HS-5 (cell line): ENCODE results near the gene CA12.
"Not testable (repeated sequence)": the region's sequence is repeated elsewhere in the genome, so short reads cannot be mapped to it uniquely, and the experiment has no call there.

Experiments used
- DNase-seq: peaks from one replicate; pipeline ENCODE4 v3.0.0-alpha.2; 2012; ENCODE audit warnings: low read depth

CA12 gene

GRCh38 chr15:63335543-63336240 lies 46.0 kb downstream of the CA12 start:
- DNase-seq = no peak

DNA sequence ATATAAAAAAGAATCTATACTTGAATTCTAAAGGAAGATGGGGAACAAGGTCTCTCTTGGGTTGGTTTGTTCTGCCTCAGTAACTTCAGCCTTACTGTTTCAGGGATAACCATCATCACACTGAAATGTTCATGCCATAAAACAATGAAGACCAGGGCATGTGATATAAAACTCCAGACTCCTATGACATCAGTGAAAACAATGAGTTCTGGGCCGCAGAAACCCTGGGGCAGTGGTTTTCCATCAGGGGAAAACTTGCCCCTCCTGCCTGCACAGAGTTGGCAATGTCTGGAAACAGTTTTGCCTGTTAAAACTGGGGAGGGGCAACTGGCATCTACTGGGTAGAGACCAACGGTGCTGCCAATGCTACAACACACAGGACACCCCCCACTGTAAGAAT lies 46.8 kb downstream of the CA12 start:
- no peak for DNase-seq

GRCh38 chr15:63332367-63333124 lies 49.1 kb downstream of the CA12 start:
- peak; percentile 84 for DNase-seq

GRCh38 chr15:63331456-63331855 lies 50.2 kb downstream of the CA12 start:
- DNase-seq = no peak

- no peak for DNase-seq
These were observed 50.7 kb downstream of the CA12 start for GRCh38 chr15:63330926-63331325.

DNA sequence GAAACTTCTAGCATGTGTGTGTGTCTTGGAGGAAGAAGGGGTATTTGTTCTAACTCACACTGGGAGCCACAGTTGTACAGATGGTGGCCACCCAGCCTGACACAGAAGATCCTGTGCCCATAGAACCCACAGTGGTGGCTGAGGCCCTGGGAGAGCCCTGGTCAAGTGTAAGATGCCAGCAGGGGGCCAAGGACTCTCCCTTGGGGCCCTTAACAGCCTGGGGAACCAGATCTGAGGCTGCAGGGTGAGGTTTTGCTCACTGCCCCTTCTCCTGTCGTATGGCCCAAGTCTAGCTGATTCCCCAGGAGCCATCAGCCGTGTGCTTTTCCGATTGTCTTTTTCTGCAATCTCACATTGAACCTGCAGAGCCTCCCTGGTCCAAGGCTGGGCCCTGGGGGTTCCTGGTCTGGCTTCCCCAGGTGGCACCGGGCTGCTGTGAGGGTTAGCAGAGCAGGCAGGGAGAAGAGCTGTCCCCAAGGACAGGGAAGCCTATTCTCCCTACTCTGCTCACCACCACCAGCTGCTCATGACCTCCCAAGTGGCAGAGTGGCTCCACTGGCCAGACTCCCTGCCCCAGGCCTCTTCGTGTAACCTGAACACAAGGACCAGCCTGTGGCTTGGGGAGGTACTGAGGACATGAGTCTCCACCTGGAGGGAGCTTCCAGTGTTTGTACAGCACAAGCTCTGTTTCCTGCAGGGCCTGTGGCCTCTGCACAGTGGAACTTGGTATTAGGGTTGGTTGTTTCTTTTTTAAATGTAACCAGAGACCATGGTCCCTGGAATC lies 51.9 kb downstream of the CA12 start:
- DNase-seq = no peak

DNA sequence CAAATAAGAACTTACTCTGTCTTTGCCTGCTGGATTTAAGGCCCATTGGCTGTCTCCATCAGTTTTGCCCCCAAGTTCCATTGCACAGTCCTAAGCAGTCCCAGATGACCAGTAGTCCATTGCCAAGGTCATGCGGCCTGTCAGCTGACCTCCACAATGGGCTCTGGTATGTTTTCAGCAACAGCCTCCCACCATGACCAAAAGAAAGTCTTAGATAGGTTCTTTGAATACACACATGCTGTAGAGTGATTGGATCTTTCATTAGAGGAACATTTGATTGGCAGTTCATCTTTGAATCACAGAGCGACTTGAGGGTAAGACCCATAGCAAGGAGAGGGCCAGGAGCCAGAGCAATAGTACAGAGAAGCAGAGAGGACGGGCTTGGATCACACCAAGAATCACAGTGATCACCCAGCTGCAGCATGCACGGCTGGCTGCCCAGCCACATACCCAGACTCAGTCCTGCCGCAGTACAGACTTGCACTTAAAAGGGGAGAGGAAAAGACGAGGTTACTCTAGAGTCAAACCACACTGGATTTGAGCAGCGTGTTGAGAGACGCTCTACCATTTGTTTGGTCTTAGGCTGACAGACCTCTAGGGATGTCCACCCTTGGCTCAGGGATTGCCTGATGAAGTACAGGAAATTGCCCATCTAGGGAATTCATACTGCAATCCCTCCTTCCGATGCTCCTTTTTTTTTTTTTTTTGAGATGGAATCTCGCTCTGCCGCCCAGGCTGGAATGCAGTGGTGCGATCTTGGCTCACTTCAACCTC lies 53.8 kb downstream of the CA12 start:
- no peak for DNase-seq

- DNase-seq = no peak
These were observed 56.9 kb downstream of the CA12 start for GRCh38 chr15:63324770-63325169.

DNA sequence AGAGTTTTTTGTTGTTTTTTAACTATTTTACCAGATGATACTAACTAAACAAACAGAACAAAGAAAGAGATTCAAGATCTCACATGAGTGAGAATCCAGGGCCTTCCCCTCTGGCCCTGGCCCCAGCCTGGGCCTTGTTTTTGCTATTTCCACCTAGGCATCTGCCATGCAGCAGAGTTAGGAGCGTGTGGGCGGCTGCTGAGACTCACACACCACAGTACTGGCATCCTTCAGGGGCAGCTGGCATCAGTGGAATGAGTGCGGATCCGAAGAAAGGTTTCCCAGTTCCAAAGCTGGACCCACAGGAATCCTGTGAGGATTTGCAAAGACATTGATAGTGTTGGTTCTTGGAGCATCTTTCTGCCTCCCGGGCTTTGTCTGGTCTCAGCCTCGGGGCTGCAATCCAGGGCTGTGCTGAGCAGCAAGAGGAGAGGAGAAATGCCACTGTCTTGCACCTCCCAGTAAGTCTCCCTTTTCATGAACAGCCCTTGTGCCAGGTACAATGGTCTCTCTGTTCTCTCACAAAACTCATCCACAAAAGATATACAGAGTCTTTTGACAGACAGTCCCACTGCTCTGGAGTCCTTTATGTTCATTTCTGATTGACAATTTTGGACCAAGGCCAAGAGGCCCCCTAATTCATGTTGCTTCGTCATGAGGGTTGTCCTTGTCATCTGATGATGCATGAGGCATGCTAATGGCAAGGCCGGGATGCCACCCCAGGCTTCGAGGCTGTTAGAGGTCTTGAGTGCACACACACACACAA lies 57.7 kb downstream of the CA12 start:
- DNase-seq = no peak

DNA sequence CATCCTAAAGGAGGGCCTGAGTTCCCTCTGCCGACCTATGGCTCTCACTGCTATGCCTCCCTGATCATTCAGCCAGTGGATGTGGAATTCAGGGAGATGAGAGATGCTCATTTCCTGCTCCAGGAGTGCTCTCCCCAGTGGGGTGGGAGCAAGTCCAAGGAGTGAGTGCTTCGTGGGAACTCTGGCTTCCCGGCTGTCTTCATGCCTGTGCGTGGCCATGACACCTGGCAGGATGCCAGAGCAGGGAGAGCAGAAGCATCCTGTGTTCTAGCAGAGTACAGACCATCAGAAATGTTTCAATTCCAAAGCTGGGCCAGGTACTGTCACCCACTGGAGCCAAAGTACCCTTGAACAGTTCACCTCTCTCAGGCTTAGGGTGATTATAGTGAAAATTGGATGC lies 59.1 kb downstream of the CA12 start:
- DNase-seq = no peak

DNA sequence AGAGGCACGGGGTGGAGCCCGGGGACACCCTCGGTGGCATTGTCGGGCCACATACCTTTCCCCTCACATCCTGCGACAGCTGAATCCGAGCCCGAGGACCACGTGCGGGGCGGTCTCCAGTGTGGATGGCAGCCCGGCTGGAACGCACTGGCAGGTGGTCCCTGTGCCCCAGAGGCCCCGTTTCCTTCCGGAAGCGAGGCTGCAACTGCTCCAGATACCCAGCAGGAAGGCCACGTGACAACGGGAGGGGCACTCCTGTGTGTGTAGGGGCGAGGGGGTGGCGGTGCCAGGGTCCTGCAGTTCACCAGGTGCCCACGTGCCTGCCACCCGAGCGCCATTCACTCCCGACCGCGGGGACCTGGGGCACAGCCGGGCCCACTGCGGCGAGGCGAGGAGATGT lies 60.2 kb downstream of the CA12 start:
- DNase-seq = no peak

DNA sequence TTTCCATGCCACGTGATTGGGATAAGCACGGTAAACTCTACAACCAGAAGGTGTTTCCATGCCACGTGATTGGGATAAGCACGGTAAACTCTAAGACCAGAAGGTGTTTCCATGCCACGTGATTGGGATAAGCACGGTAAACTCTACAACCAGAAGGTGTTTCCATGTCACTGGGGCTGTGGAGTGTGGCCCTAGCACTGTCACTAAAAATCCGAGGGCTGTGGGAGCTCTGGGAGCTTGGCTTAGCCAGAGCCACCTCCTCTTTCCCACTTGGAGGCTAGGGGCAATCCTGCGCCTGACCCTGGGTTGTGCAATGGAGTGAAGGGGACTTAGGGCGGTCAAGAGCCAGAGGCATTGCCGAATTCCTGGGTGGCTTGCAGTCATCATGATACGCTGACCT lies 60.7 kb downstream of the CA12 start:
- not testable (repeated sequence) for DNase-seq

DNA sequence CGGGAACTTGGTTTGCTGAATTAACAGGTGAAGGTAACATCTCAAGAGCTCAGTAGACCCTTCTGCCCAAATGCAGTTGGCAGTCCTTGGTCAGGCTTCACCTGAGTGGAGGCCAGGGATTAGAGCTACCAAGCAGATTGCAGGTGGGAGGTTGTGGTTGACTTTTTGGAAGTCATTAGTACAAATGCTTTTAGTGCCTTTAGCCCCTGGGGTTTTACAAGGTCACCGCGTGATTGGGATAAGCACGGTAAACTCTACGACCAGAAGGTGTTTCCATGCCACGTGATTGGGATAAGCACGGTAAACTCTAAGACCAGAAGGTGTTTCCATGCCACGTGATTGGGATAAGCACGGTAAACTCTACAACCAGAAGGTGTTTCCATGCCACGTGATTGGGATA lies 61.2 kb downstream of the CA12 start:
- not testable (repeated sequence) for DNase-seq

- DNase-seq = no peak
These were observed 62.6 kb downstream of the CA12 start for GRCh38 chr15:63319065-63319464.

- no peak for DNase-seq
These were observed 63.3 kb downstream of the CA12 start for GRCh38 chr15:63318344-63318743.

DNA sequence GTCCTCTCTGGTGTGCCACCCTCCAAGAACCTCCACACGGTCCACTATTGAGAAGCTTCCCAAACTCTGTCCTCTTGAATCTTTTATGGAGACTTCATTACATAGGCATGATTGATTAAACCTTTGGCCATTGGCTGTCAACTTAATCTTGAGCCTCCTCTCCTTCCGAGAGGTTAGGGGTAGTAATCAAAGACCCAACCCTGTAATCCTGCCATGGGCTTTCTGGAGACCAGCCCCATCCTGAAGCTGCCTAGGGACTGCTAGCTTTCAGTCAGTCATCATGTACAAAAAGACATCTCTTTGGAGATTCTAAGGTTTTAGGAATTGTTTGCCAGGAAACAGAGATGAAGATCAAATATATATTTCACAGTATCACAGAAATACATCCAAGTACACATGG lies 67.2 kb downstream of the CA12 start:
- no peak for DNase-seq

DNA sequence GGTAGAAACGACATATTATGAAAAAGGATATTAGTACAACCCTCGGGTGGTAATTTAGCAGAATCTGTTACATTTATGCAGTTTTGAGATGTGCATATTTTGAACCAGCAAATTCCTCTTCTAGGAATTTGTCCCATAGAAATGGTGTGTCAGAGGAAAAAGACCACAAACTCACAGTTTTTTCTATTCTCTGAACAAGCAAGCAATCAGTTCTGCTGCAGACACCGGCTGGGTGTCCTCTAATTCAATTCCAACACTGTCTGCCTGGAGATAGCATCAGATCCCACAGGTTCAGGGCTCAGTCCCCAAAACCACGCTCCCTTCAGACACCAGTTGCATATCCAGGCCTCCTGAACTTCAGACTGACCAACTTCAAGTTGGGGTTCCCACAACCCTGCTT lies 67.8 kb downstream of the CA12 start:
- DNase-seq = no peak

DNA sequence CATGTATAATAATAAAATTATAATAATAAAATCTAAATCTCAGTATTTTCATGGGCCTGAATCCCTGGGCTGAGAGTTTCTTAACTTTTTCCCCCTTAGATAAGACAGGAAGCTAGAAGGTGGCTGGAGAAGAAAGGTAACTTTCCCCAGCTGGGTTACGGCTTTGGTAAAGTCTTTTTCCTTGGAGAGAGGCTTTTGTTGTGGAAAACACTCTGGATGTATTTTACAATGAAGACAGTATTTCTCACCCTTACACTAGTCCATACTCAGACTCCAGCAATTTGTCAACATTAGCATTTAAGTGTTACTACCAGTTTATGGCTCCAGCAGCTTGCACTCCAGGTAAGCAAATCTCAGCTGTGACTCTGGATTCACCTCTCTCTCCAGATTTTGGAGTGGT lies 69.4 kb downstream of the CA12 start:
- DNase-seq = no peak

GRCh38 chr15:63310646-63311045 lies 71.0 kb downstream of the CA12 start:
- DNase-seq = no peak

DNA sequence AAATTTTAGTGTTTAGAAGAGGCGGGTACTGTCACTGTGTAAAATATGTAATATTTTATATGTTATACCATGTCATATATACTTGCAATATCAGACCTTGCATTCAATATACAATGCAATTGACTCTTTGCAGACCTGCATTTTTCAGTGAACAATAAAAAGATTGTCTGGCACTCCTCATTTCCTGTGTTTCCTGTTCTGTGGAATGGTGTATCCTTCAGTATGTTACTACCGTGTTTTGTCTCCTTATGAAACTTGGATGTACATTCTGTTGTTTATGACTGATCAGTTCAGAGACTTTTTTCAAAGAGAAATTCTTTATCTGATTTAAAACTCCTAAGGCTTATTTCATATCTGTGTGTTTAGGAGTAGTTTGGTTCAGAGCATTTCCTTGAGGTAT lies 72.7 kb downstream of the CA12 start:
- DNase-seq = no peak

- no peak for DNase-seq
These were observed 73.2 kb downstream of the CA12 start for GRCh38 chr15:63308491-63308890.
